ENCODE measurements around the gene PUS7. TPM values are rescaled to one million over a fixed set of nuclear protein-coding genes. Genes with fewer than 3 reads are reported as not detected.

The PUS7 gene
- total and polyA plus RNA-seq, 9 donors = 4.0 to 19.6 (median 10.3) TPM

DNA sequence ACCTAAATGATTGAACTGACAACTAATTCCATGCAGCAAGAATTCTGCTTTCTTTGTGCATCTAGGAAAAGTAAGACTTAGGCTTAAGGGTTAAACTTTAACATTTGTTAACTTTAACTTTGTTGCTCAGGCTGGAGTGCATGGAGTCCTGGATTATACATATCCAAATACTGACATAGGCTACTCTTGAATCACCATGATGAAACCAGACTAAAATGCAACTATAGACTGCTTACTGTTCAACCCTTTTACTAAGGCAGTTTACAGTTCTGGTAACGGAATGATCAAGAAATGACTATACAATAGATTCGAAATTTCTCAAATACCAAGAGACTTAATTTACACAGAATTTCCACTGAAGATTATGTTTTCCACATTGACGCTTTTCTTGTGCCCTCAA, 52.0 kb downstream of the PUS7 start:
- intact Hi-C loops (cut with DNase I) = no loop called here
- H3K9me3 ChIP-seq = no peaks in the 10 kb centered on the region
- no peak overlapping the region for H3K4me3 ChIP-seq
- no peak for DNase-seq
- H3K4me1 ChIP-seq (ENCODE audit: insufficient read depth) = no peaks in the 10 kb centered on the region
- H3K36me3 ChIP-seq = no peaks in the 10 kb centered on the region
- 97 to 99% (median 98%) methylated on average over 3 of the region's 3 CpGs for WGBS, 3 donors
- TF ChIP-seq CTCF (IDR thresholded peaks at IDR 0.05) (no peak), EP300 (IDR thresholded peaks at IDR 0.05) (no peak), POLR2A (IDR thresholded peaks at IDR 0.05) (no peak)
- H3K27me3 ChIP-seq = no peaks in the 10 kb centered on the region
- no peak overlapping the region for H3K27ac ChIP-seq

DNA sequence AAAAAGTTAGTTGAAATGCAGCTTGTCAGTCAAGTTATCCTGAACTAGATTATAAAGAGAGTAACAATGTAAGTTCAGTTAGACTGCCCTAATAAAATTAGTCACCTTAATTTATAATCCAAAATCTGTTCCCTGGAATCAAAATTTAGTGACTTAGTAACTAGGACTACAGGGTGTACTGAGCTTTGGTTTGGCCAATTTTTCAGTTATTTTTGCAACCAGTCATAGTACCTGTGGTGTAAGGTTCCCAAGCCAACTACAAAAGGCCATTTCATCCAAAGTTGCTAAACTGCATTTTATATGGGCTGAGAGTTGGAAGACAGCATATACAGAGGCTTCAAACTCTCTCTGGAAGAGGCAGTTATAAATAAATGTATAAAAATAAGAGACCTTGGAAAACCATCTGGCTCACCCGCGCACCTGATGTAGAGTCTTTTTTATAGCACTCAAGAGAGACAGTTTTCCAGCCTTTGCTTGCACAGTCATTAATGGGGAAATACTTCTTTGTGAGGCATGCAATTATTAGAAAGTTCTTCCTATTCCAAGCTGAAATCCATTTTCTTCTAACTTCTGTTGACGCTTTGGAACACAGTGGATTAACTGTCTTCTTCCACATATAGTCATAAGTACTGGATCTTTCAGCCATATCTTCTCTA, 59.2 kb downstream of the PUS7 start:
- no peak for DNase-seq
- no peaks in the 10 kb centered on the region for H3K27me3 ChIP-seq
- intact Hi-C loops (cut with DNase I) = no loop called here
- no peaks in the 10 kb centered on the region for H3K9me3 ChIP-seq
- TF ChIP-seq EP300 (IDR thresholded peaks at IDR 0.05) (no peak), POLR2A (IDR thresholded peaks at IDR 0.05) (no peak), CTCF (IDR thresholded peaks at IDR 0.05) (no peak)
- H3K36me3 ChIP-seq = no peaks in the 10 kb centered on the region
- H3K27ac ChIP-seq = no peak overlapping the region
- H3K4me3 ChIP-seq = no peak overlapping the region
- 68 to 72% (median 69%) methylated on average over 3 of the region's 3 CpGs for WGBS, 3 donors
- no peaks in the 10 kb centered on the region for H3K4me1 ChIP-seq (ENCODE audit: insufficient read depth)

- WGBS, 3 donors = 95 to 96% (median 95%) methylated on average over 2 of the region's 2 CpGs
- H3K9me3 ChIP-seq = no peaks in the 10 kb centered on the region
Measured at GRCh38 chr7:105461518-105461917, 60.6 kb downstream of the PUS7 start.

GRCh38 chr7:105457619-105458225, 64.3 kb downstream of the PUS7 start:
- Histone ChIP-seq H3K36me3 (no peaks in the 10 kb centered on the region), H3K4me1 (ENCODE audit: insufficient read depth) (no peaks in the 10 kb centered on the region), H3K9me3 (no peaks in the 10 kb centered on the region), H3K4me3 (no peak overlapping the region), H3K27me3 (no peaks in the 10 kb centered on the region), H3K27ac (no peak overlapping the region)
- no peak for DNase-seq
- intact Hi-C loops (cut with DNase I) = loop anchor here in 1 of 4 donors (10.0 kb wide), 1 partner anchor 373 kb away; no protein-coding TSS in a partner anchor
- TF ChIP-seq POLR2A (IDR thresholded peaks at IDR 0.05) (no peak), CTCF (IDR thresholded peaks at IDR 0.05) (no peak), EP300 (IDR thresholded peaks at IDR 0.05) (no peak)
- WGBS, 3 donors = 93 to 96% (median 93%) methylated on average over 8 of the region's 8 CpGs

More at GRCh38 chr7:105461518-105461917, 60.6 kb downstream of the PUS7 start:
- DNase-seq = no peak
- Histone ChIP-seq H3K4me1 (ENCODE audit: insufficient read depth) (no peaks in the 10 kb centered on the region), H3K4me3 (no peak overlapping the region), H3K27me3 (no peaks in the 10 kb centered on the region), H3K36me3 (no peaks in the 10 kb centered on the region), H3K27ac (no peak overlapping the region)
- TF ChIP-seq POLR2A (IDR thresholded peaks at IDR 0.05) = no peak
- no peak for TF ChIP-seq EP300 (IDR thresholded peaks at IDR 0.05)
- no peak for TF ChIP-seq CTCF (IDR thresholded peaks at IDR 0.05)
- intact Hi-C loops (cut with DNase I) = no loop called here
